ENCODE data around the gene TTC9B.
A peak's percentile ranks its signal among the peaks of the same experiment; 100 is the strongest.

The TTC9B gene

GRCh38 chr19:40229484-40229883, 11.3 kb upstream of the TTC9B start:
- no peak for DNase-seq (ENCODE audit: low read depth)

DNA sequence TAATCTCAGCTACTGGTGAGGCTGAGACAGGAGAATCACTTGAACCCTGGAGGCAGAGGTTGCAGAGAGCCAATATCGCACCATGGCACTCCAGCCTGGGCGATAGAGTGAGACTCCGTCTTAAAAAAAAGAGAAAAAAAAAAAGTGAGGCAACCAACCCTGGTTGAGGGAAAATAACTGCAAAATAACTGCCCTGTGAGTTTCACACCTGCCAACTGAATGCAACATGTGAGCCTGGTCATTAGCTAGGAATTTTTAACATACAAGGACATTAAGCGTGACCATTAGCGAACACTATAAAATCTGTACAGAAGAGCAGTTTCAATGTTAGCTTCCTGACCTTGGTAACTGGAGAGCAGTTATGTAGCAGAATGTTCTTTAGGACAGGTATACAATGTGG, 10.7 kb upstream of the TTC9B start:
- TF ChIP-seq, protein P1, sequence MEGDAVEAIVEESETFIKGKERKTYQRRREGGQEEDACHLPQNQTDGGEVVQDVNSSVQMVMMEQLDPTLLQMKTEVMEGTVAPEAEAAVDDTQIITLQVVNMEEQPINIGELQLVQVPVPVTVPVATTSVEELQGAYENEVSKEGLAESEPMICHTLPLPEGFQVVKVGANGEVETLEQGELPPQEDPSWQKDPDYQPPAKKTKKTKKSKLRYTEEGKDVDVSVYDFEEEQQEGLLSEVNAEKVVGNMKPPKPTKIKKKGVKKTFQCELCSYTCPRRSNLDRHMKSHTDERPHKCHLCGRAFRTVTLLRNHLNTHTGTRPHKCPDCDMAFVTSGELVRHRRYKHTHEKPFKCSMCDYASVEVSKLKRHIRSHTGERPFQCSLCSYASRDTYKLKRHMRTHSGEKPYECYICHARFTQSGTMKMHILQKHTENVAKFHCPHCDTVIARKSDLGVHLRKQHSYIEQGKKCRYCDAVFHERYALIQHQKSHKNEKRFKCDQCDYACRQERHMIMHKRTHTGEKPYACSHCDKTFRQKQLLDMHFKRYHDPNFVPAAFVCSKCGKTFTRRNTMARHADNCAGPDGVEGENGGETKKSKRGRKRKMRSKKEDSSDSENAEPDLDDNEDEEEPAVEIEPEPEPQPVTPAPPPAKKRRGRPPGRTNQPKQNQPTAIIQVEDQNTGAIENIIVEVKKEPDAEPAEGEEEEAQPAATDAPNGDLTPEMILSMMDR (IDR thresholded peaks at IDR 0.05; ENCODE audit: low read length, missing control alignments) = no peak
- no peak overlapping the region for H3K4me3 ChIP-seq (replicated peaks; ENCODE audit: low read depth, low read length)
- no peak for DNase-seq (ENCODE audit: low read depth)

More at GRCh38 chr19:40229484-40229883, 11.3 kb upstream of the TTC9B start:
- H3K4me3 ChIP-seq (replicated peaks; ENCODE audit: low read depth, low read length) = no peak overlapping the region
- TF ChIP-seq, protein P1 (IDR thresholded peaks at IDR 0.05; ENCODE audit: low read length, missing control alignments) = no peak

DNA sequence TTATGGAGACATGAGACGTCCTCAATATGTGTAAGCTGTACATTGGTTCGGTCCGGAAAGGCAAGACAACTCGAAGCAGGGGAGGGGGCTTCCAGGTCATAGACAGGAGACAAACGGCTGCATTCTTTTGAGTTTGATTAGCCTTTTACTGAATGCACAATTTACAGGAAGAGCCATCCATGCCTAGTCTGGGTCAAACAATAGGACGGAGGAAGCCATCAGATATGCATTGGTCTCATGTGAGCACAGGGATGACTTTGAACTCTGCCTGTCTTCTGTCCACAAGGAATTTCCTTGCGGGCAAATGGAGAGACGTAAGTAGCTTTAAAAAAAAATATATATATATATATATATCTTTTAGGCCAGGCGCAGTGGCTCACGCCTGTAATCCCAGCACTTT, 10.2 kb upstream of the TTC9B start:
- H3K4me3 ChIP-seq (replicated peaks; ENCODE audit: low read depth, low read length) = no peak overlapping the region
- TF ChIP-seq, protein P1 (IDR thresholded peaks at IDR 0.05; ENCODE audit: low read length, missing control alignments) = no peak
- DNase-seq (ENCODE audit: low read depth) = no peak

GRCh38 chr19:40225440-40226305, 7.5 kb upstream of the TTC9B start:
- no peak for DNase-seq (ENCODE audit: low read depth)
- TF ChIP-seq, protein P1 (IDR thresholded peaks at IDR 0.05; ENCODE audit: low read length, missing control alignments) = no peak
- peak overlapping the region; percentile 22 for H3K4me3 ChIP-seq (replicated peaks; ENCODE audit: low read depth, low read length)

GRCh38 chr19:40224342-40225150, 6.4 kb upstream of the TTC9B start:
- no peak for DNase-seq (ENCODE audit: low read depth)

GRCh38 chr19:40223135-40223822, 5.1 kb upstream of the TTC9B start:
- no peak for DNase-seq (ENCODE audit: low read depth)
- H3K4me3 ChIP-seq (replicated peaks; ENCODE audit: low read depth, low read length) = no peak overlapping the region

More at GRCh38 chr19:40224342-40225150, 6.4 kb upstream of the TTC9B start:
- H3K4me3 ChIP-seq (replicated peaks; ENCODE audit: low read depth, low read length) = no peak overlapping the region
- TF ChIP-seq, protein P1 (IDR thresholded peaks at IDR 0.05; ENCODE audit: low read length, missing control alignments) = no peak

More at GRCh38 chr19:40223135-40223822, 5.1 kb upstream of the TTC9B start:
- TF ChIP-seq, protein P1 (IDR thresholded peaks at IDR 0.05; ENCODE audit: low read length, missing control alignments) = no peak
